ENCODE results near the gene SHC1.

The SHC1 gene

DNA sequence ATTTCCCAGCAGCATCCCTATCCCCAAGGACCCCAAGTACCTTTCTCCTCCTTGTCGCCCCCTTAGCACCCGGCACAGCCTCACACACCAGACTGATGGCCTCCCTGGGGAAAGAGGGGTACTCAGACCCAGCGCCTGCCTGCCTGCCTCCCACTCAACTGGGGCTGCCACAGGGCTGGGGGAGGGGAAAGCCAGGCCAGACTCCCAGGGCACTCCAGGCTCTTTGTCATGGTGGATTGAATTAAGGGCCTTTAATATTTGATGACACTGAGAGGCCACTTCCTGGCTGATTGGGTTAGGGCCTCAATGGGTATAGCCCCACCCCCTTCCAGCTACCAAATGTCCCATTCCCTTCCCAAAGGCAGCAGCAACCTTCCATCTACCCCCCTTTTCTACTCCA lies 1.8 kb downstream of the SHC1 start:
- Histone ChIP-seq H3K4me3 (ENCODE audit: low read depth, low read length) (no peak overlapping the region), H3K36me3 (ENCODE audit: control insufficient read depth in 2 of 2, insufficient read depth in 1 of 2, low read length in 2 of 2) (peaks cover 0 to 58% of the 10 kb centered on the region in 2 experiments; a peak in 1 of 3 replicates), H3K9me3 (ENCODE audit: control insufficient read depth, insufficient read depth, low read depth, low read length) (no peaks in the 10 kb centered on the region), H3K27ac (ENCODE audit: extremely low read depth, low read depth, low read length) (no peak overlapping the region), H3K4me1 (ENCODE audit: control insufficient read depth, insufficient read depth, low read length) (peaks cover 12% of the 10 kb centered on the region)
- TF ChIP-seq ZNF473 (tag by site-specific recombination; IDR thresholded peaks at IDR 0.05) (no peak), ZFHX2 (tag by site-specific recombination; conservative IDR thresholded peaks at IDR 0.05) (peak; percentile 63)
- ChIA-PET POLR2A (no interaction called here), CTCF (interaction anchor here (0.6 to 1.7 kb wide), 2 partner anchors 31 to 396 kb away, joined by 4 to 5 read pairs; no protein-coding TSS in a partner anchor)

DNA sequence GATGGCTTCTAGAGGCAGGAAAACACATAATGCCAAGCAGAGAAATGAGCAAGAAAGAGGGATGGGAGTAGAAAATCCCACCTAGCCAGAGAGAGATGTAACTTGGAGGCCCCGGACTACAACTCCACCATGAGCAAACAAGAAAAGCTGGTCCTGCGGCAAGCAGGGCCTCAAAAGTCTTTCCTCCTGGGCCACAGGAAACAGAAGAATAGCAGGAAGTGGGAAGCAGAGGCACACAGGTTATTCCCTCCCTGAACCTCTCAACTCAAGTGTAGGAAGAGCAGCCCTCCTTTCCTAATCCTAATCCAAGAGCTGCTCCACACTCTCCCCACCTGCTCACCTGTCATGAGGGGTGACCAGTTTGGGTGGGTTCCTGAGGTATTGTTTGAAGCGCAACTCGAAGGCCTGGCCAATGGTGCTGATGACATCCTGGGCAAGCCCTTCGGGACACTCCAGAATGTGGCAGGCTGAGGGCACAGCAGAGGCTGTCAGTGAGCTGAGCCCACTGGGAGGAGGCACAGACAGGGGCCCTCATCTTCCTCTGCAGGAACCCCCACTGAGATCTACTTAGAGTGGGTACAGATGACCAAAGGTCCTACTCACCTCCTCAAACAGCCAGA lies 3.1 kb downstream of the SHC1 start:
- H3K4me3 ChIP-seq (ENCODE audit: low read depth, low read length) = no peak overlapping the region
- peaks cover 0 to 67% of the 10 kb centered on the region in 2 experiments; a peak in 1 of 3 replicates for H3K36me3 ChIP-seq (ENCODE audit: control insufficient read depth in 2 of 2, insufficient read depth in 1 of 2, low read length in 2 of 2)
- no peak for TF ChIP-seq ZNF140 (tag by site-specific recombination; IDR thresholded peaks at IDR 0.05)
- TF ChIP-seq ZNF501 (tag by site-specific recombination; IDR thresholded peaks at IDR 0.05) = no peak
- TF ChIP-seq, protein P1, sequence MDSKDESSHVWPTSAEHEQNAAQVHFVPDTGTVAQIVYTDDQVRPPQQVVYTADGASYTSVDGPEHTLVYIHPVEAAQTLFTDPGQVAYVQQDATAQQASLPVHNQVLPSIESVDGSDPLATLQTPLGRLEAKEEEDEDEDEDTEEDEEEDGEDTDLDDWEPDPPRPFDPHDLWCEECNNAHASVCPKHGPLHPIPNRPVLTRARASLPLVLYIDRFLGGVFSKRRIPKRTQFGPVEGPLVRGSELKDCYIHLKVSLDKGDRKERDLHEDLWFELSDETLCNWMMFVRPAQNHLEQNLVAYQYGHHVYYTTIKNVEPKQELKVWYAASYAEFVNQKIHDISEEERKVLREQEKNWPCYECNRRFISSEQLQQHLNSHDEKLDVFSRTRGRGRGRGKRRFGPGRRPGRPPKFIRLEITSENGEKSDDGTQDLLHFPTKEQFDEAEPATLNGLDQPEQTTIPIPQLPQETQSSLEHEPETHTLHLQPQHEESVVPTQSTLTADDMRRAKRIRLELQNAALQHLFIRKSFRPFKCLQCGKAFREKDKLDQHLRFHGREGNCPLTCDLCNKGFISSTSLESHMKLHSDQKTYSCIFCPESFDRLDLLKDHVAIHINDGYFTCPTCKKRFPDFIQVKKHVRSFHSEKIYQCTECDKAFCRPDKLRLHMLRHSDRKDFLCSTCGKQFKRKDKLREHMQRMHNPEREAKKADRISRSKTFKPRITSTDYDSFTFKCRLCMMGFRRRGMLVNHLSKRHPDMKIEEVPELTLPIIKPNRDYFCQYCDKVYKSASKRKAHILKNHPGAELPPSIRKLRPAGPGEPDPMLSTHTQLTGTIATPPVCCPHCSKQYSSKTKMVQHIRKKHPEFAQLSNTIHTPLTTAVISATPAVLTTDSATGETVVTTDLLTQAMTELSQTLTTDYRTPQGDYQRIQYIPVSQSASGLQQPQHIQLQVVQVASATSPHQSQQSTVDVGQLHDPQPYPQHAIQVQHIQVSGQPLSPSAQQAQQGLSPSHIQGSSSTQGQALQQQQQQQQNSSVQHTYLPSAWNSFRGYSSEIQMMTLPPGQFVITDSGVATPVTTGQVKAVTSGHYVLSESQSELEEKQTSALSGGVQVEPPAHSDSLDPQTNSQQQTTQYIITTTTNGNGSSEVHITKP (tag by site-specific recombination; IDR thresholded peaks at IDR 0.05) = no peak
- no peak for TF ChIP-seq ZNF157 (tag by site-specific recombination; IDR thresholded peaks at IDR 0.05)
- TF ChIP-seq, protein P2, sequence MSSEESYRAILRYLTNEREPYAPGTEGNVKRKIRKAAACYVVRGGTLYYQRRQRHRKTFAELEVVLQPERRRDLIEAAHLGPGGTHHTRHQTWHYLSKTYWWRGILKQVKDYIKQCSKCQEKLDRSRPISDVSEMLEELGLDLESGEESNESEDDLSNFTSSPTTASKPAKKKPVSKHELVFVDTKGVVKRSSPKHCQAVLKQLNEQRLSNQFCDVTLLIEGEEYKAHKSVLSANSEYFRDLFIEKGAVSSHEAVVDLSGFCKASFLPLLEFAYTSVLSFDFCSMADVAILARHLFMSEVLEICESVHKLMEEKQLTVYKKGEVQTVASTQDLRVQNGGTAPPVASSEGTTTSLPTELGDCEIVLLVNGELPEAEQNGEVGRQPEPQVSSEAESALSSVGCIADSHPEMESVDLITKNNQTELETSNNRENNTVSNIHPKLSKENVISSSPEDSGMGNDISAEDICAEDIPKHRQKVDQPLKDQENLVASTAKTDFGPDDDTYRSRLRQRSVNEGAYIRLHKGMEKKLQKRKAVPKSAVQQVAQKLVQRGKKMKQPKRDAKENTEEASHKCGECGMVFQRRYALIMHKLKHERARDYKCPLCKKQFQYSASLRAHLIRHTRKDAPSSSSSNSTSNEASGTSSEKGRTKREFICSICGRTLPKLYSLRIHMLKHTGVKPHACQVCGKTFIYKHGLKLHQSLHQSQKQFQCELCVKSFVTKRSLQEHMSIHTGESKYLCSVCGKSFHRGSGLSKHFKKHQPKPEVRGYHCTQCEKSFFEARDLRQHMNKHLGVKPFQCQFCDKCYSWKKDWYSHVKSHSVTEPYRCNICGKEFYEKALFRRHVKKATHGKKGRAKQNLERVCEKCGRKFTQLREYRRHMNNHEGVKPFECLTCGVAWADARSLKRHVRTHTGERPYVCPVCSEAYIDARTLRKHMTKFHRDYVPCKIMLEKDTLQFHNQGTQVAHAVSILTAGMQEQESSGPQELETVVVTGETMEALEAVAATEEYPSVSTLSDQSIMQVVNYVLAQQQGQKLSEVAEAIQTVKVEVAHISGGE (tag by site-specific recombination; conservative IDR thresholded peaks at IDR 0.05; ENCODE audit: low read depth) = no peak
- TF ChIP-seq ZNF155 (tag by site-specific recombination; IDR thresholded peaks at IDR 0.05) = no peak
- no peak for TF ChIP-seq ZNF837 (tag by site-specific recombination; IDR thresholded peaks at IDR 0.05)
- no peak for TF ChIP-seq ZNF175 (tag by site-specific recombination; IDR thresholded peaks at IDR 0.05)
- no peak for TF ChIP-seq TCF7L2 (IDR thresholded peaks at IDR 0.05; ENCODE audit: borderline replicate concordance, low read depth, low read length)
- TF ChIP-seq, protein P3, sequence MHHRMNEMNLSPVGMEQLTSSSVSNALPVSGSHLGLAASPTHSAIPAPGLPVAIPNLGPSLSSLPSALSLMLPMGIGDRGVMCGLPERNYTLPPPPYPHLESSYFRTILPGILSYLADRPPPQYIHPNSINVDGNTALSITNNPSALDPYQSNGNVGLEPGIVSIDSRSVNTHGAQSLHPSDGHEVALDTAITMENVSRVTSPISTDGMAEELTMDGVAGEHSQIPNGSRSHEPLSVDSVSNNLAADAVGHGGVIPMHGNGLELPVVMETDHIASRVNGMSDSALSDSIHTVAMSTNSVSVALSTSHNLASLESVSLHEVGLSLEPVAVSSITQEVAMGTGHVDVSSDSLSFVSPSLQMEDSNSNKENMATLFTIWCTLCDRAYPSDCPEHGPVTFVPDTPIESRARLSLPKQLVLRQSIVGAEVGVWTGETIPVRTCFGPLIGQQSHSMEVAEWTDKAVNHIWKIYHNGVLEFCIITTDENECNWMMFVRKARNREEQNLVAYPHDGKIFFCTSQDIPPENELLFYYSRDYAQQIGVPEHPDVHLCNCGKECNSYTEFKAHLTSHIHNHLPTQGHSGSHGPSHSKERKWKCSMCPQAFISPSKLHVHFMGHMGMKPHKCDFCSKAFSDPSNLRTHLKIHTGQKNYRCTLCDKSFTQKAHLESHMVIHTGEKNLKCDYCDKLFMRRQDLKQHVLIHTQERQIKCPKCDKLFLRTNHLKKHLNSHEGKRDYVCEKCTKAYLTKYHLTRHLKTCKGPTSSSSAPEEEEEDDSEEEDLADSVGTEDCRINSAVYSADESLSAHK (tag by site-specific recombination; IDR thresholded peaks at IDR 0.05) = no peak
- no peak for TF ChIP-seq ZNF132 (tag by site-specific recombination; IDR thresholded peaks at IDR 0.05; ENCODE audit: borderline replicate concordance)
- TF ChIP-seq ZNF311 (tag by site-specific recombination; IDR thresholded peaks at IDR 0.05; ENCODE audit: borderline replicate concordance) = no peak
- TF ChIP-seq ZNF768 (tag by site-specific recombination; IDR thresholded peaks at IDR 0.05) = no peak
- no peak for TF ChIP-seq ZNF274 (IDR thresholded peaks at IDR 0.05; ENCODE audit: low read length)
- no peak for TF ChIP-seq ZNF274 (tag by site-specific recombination; IDR thresholded peaks at IDR 0.05; ENCODE audit: borderline replicate concordance)
- TF ChIP-seq ZBTB17 (tag by site-specific recombination; IDR thresholded peaks at IDR 0.05) = no peak
- TF ChIP-seq ZNF366 (tag by site-specific recombination; conservative IDR thresholded peaks at IDR 0.05) = no peak
- TF ChIP-seq, protein P4, sequence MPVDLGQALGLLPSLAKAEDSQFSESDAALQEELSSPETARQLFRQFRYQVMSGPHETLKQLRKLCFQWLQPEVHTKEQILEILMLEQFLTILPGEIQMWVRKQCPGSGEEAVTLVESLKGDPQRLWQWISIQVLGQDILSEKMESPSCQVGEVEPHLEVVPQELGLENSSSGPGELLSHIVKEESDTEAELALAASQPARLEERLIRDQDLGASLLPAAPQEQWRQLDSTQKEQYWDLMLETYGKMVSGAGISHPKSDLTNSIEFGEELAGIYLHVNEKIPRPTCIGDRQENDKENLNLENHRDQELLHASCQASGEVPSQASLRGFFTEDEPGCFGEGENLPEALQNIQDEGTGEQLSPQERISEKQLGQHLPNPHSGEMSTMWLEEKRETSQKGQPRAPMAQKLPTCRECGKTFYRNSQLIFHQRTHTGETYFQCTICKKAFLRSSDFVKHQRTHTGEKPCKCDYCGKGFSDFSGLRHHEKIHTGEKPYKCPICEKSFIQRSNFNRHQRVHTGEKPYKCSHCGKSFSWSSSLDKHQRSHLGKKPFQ (tag by site-specific recombination; IDR thresholded peaks at IDR 0.05) = no peak
- TF ChIP-seq BCL11B (tag by site-specific recombination; IDR thresholded peaks at IDR 0.05; ENCODE audit: low read depth) = no peak
- H3K27ac ChIP-seq (ENCODE audit: extremely low read depth, low read depth, low read length) = no peak overlapping the region
- ChIA-PET POLR2A (interaction anchor here (0.5 kb wide), 1 partner anchor 17 kb away, joined by 7 read pairs; no protein-coding TSS in a partner anchor), CTCF (interaction anchor here (0.6 to 1.7 kb wide), 3 partner anchors 15 to 32 kb away, joined by 3 to 6 read pairs (median 4); no protein-coding TSS in a partner anchor)
- peaks cover 11% of the 10 kb centered on the region for H3K4me1 ChIP-seq (ENCODE audit: control insufficient read depth, insufficient read depth, low read length)
- no peaks in the 10 kb centered on the region for H3K9me3 ChIP-seq (ENCODE audit: control insufficient read depth, insufficient read depth, low read depth, low read length)

Measured in HEK293 (cell line).